HL-60 (cell line): ENCODE measurements around the gene MYO1A.

Experiments
- DNase-seq, 2 experiments: peaks; one replicate each; pipeline ENCODE4 v3.0.0-alpha.2; 2010 to 2020; ENCODE audit warnings: low read depth in 1 of 2, low spot score in 1 of 2
- H3K27ac ChIP-seq: fragments of 250-450 bp; sonication (Bioruptor Pico); replicated peaks from 2 replicates; pipeline ENCODE4 v1.5.1; 2020; ENCODE audit warnings: mild to moderate bottlenecking, moderate library complexity
- H3K27me3 ChIP-seq: fragments of 250-450 bp; sonication (Bioruptor Pico); 2 replicates; pipeline ENCODE4 v1.5.1; 2021; ENCODE audit warnings: mild to moderate bottlenecking, moderate library complexity; ENCODE audit not compliant: insufficient read depth, poor library complexity, severe bottlenecking
- H3K4me3 ChIP-seq: replicated peaks from 2 replicates; pipeline ENCODE4 v1.5.1; 2011; ENCODE audit warnings: mild to moderate bottlenecking, control low read depth, low read length; ENCODE audit not compliant: insufficient read depth
- GABPA ChIP-seq: IDR thresholded peaks from 2 replicates; pipeline ENCODE4 v1.6.1; 2012; ENCODE audit warnings: low read depth
- POLR2AphosphoS5 ChIP-seq: IDR thresholded peaks from 2 replicates; pipeline ENCODE4 v1.6.1; 2012; ENCODE audit warnings: low read depth
- SPI1 ChIP-seq: IDR thresholded peaks from 2 replicates; pipeline ENCODE4 v1.6.1; 2012; ENCODE audit warnings: low read depth, mild to moderate bottlenecking, borderline replicate concordance
- TF ChIP-seq, protein P1 (sequence below): IDR thresholded peaks from 2 replicates; pipeline ENCODE4 v1.6.1; 2012; ENCODE audit warnings: low read depth; ENCODE audit not compliant: insufficient replicate concordance
- TF ChIP-seq, protein P2 (sequence below): IDR thresholded peaks from one replicate; pipeline ENCODE4 v1.5.1; 2011; ENCODE audit warnings: low read length, control low read depth, inconsistent platforms; ENCODE audit not compliant: insufficient read depth

Gene MYO1A

DNA sequence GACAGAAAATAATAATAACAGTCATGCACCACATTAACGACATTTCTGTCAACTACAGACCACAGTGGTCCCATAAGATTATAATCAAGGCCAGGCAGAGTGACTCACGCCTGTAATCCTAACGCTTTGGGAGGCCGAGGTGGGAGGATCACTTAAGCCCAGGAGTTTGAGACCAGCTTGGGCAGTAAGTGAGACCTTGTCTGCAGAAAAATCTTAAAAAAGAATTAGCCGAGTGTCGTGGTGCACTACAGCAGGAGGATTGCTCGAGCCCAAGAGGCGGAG lies 47.6 kb upstream of the MYO1A start:
- Histone ChIP-seq H3K27ac (no peak overlapping the region), H3K27me3 (no peaks in the 10 kb centered on the region), H3K4me3 (no peak overlapping the region)
- no peak for DNase-seq
- no peak for TF ChIP-seq GABPA
- TF ChIP-seq POLR2AphosphoS5 = no peak
- TF ChIP-seq, protein P1, sequence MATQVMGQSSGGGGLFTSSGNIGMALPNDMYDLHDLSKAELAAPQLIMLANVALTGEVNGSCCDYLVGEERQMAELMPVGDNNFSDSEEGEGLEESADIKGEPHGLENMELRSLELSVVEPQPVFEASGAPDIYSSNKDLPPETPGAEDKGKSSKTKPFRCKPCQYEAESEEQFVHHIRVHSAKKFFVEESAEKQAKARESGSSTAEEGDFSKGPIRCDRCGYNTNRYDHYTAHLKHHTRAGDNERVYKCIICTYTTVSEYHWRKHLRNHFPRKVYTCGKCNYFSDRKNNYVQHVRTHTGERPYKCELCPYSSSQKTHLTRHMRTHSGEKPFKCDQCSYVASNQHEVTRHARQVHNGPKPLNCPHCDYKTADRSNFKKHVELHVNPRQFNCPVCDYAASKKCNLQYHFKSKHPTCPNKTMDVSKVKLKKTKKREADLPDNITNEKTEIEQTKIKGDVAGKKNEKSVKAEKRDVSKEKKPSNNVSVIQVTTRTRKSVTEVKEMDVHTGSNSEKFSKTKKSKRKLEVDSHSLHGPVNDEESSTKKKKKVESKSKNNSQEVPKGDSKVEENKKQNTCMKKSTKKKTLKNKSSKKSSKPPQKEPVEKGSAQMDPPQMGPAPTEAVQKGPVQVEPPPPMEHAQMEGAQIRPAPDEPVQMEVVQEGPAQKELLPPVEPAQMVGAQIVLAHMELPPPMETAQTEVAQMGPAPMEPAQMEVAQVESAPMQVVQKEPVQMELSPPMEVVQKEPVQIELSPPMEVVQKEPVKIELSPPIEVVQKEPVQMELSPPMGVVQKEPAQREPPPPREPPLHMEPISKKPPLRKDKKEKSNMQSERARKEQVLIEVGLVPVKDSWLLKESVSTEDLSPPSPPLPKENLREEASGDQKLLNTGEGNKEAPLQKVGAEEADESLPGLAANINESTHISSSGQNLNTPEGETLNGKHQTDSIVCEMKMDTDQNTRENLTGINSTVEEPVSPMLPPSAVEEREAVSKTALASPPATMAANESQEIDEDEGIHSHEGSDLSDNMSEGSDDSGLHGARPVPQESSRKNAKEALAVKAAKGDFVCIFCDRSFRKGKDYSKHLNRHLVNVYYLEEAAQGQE = no peak
- TF ChIP-seq, protein P2, sequence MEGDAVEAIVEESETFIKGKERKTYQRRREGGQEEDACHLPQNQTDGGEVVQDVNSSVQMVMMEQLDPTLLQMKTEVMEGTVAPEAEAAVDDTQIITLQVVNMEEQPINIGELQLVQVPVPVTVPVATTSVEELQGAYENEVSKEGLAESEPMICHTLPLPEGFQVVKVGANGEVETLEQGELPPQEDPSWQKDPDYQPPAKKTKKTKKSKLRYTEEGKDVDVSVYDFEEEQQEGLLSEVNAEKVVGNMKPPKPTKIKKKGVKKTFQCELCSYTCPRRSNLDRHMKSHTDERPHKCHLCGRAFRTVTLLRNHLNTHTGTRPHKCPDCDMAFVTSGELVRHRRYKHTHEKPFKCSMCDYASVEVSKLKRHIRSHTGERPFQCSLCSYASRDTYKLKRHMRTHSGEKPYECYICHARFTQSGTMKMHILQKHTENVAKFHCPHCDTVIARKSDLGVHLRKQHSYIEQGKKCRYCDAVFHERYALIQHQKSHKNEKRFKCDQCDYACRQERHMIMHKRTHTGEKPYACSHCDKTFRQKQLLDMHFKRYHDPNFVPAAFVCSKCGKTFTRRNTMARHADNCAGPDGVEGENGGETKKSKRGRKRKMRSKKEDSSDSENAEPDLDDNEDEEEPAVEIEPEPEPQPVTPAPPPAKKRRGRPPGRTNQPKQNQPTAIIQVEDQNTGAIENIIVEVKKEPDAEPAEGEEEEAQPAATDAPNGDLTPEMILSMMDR = no peak
- no peak for TF ChIP-seq SPI1

DNA sequence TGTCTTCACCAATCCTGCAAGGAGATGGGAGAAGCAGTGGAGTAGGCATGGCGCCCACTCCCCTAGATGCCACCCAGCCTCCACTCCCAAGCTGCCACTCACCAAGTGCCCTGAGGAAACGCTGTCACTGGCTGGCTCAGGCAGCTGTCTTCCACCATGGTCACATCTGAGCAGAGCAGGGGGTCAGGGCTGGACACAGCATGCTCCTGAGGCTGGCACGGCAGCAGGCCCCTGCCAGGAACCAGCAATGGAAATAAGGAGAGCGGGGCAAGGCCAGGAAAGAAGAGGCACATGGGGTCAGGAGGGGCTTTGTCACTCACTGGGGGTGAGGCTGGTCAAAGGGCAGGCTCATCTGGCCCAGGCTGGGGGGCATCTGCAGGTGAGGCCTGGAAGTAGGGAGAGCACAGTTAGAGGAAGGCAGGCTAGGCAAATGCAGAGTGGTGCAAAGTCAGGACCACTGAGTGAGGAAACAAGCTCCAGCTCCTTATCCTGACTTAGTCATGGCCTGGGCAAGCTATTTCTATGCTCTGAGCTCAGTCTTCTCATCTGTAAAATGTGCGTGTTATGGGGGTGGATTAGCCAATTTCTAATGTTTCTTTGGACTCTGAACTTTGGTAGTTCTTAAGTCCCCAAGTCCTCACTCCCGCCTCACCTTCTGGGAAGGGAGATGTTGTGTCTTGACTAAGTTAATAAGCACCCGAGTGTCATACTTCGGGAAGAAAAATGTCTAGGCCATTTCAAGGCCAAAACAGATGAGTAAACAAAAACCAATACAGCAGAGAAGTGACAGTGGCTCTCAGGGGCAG lies 47.0 kb upstream of the MYO1A start:
- TF ChIP-seq, protein P2 = no peak
- TF ChIP-seq GABPA (no peak), SPI1 (no peak), POLR2AphosphoS5 (no peak)
- TF ChIP-seq, protein P1 = no peak
- no peak overlapping the region for H3K27ac ChIP-seq
- H3K4me3 ChIP-seq = no peak overlapping the region
- H3K27me3 ChIP-seq = no peaks in the 10 kb centered on the region
- DNase-seq = no peak

DNA sequence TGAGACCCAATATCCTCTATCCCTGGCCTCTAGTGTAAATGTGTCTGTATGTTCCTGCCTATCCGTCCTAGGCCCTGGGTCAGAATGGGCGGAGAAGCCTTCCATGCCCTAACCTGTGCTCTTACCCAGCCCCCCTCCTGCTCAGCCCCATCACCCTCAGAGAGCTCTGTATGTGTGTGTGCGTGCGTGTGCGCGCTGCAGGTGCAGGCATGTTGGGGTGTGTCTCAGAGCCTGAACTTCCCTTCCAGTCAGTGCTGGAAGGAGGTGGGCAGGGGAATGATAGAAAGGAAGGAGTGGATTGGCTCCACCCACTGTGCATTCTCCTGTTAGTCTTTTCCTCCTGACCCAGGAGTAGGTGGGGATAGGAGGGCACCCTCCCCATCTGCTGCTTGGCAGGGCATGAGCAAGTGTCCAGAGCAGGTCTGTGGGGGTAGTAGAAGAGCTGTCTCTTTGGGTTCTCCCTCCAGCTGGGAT lies 46.2 kb upstream of the MYO1A start:
- Histone ChIP-seq H3K4me3 (no peak overlapping the region), H3K27ac (no peak overlapping the region), H3K27me3 (no peaks in the 10 kb centered on the region)
- DNase-seq = no peak
- TF ChIP-seq GABPA (no peak), POLR2AphosphoS5 (no peak), SPI1 (no peak)
- TF ChIP-seq, protein P2 = no peak
- TF ChIP-seq, protein P1 = no peak
